IMR-90 (cell line): Measurements from ENCODE around the gene MMP24. TPM values are rescaled to one million over a fixed set of nuclear protein-coding genes. Genes with fewer than 3 reads are reported as not detected.
A peak's percentile ranks its signal among the peaks of the same experiment; 100 is the strongest.

Source experiments
- ATAC-seq: fragments of 200-7000 bp; cut with Tn5 transposase; 2 replicates; pipeline ENCODE4 v1.9.1; 2020; ENCODE audit warnings: low read depth, mild to moderate bottlenecking, moderate library complexity
- BruUV-seq: library from RNA; stranded (reverse); fragments of 400-500 nt; replicated peaks from 2 replicates; lab custom pipeline; 2021; lab: Mats Ljungman, UMichigan
- CTCF ChIA-PET: fragments of 300-600 bp; formaldehyde crosslinking; extraction: SDS; loops from one replicate; lab custom pipeline; 2021; ENCODE audit warnings: antibody characterized with exemption; lab: Yijun Ruan, JAX
- POLR2A ChIA-PET: fragments of 300-600 bp; sonication (Branson Sonifier 250); formaldehyde crosslinking; loops from one replicate; lab custom pipeline; 2022; ENCODE audit warnings: antibody characterized with exemption; ENCODE audit not compliant: unreplicated experiment; lab: Charles Lee
- DNase-seq: peaks from one replicate; pipeline ENCODE4 v3.0.0; 2013
- H2AFZ ChIP-seq: replicated peaks from 2 replicates; pipeline ENCODE3; 2013; ENCODE audit warnings: low read length, mild to moderate bottlenecking; ENCODE audit not compliant: poor library complexity
- H2AK5ac ChIP-seq: 2 replicates; pipeline ENCODE4 v1.6.1; 2013; ENCODE audit warnings: low read depth, low read length, inconsistent platforms
- H2AK9ac ChIP-seq: replicated peaks from 2 replicates; pipeline ENCODE3; 2013; ENCODE audit warnings: mild to moderate bottlenecking, low read depth, low read length, moderate library complexity; ENCODE audit not compliant: poor library complexity
- H2BK120ac ChIP-seq: 2 replicates; pipeline ENCODE4 v1.6.1; 2013; ENCODE audit warnings: low read depth, low read length, inconsistent platforms
- H2BK15ac ChIP-seq: 3 replicates; pipeline ENCODE4 v1.6.1; 2013; ENCODE audit warnings: low read depth, low read length, inconsistent platforms
- H2BK20ac ChIP-seq: 2 replicates; pipeline ENCODE4 v1.6.1; 2013; ENCODE audit warnings: low read depth, mild to moderate bottlenecking, inconsistent platforms, low read length, moderate library complexity
- H2BK5ac ChIP-seq: 2 replicates; pipeline ENCODE4 v1.6.1; 2013; ENCODE audit warnings: mild to moderate bottlenecking, low read depth, low read length, inconsistent platforms; ENCODE audit not compliant: poor library complexity, severe bottlenecking
- H3K14ac ChIP-seq: replicated peaks from 2 replicates; pipeline ENCODE4 v1.6.1; 2013; ENCODE audit warnings: low read depth, low read length, inconsistent platforms
- H3K18ac ChIP-seq: 2 replicates; pipeline ENCODE4 v1.6.1; 2013; ENCODE audit warnings: low read depth, low read length, control low read depth
- H3K23ac ChIP-seq: 2 replicates; pipeline ENCODE4 v1.6.1; 2013; ENCODE audit warnings: low read depth, low read length, inconsistent platforms
- H3K27ac ChIP-seq: 2 replicates; pipeline ENCODE4 v1.5.1; 2013; ENCODE audit warnings: mild to moderate bottlenecking, control low read depth, low read length; ENCODE audit not compliant: insufficient read depth
- H3K27me3 ChIP-seq: 2 replicates; pipeline ENCODE4 v1.6.1; 2013; ENCODE audit warnings: low read length; ENCODE audit not compliant: control insufficient read depth, insufficient read depth
- H3K36me3 ChIP-seq: 2 replicates; pipeline ENCODE4 v1.6.1; 2013; ENCODE audit warnings: low read length, mixed read lengths; ENCODE audit not compliant: control insufficient read depth, insufficient read depth
- H3K4ac ChIP-seq: 2 replicates; pipeline ENCODE4 v1.6.1; 2013; ENCODE audit warnings: low read depth, low read length, inconsistent platforms
- H3K4me1 ChIP-seq: 2 replicates; pipeline ENCODE4 v1.6.1; 2013; ENCODE audit warnings: low read length, mixed read lengths; ENCODE audit not compliant: control insufficient read depth, insufficient read depth
- H3K4me2 ChIP-seq: 2 replicates; pipeline ENCODE4 v1.6.1; 2013; ENCODE audit warnings: low read depth, mild to moderate bottlenecking, control low read depth, low read length, moderate library complexity
- H3K4me3 ChIP-seq: 2 replicates; pipeline ENCODE4 v1.5.1; 2013; ENCODE audit warnings: low read depth, mild to moderate bottlenecking, control low read depth, low read length, moderate library complexity; ENCODE audit not compliant: insufficient read depth
- H3K56ac ChIP-seq: 2 replicates; pipeline ENCODE4 v1.6.1; 2013; ENCODE audit warnings: low read length, inconsistent platforms; ENCODE audit not compliant: insufficient read depth; ENCODE audit errors: extremely low read depth
- H3K79me1 ChIP-seq, 2 experiments: 2 replicates each; pipeline ENCODE4 v1.6.1; 2013; ENCODE audit warnings: low read length in 2 of 2, inconsistent platforms in 1 of 2, low read depth in 1 of 2
- H3K9ac ChIP-seq: 2 replicates; pipeline ENCODE4 v1.6.1; 2013; ENCODE audit warnings: low read depth, low read length, control low read depth
- H3K9me1 ChIP-seq: 2 replicates; pipeline ENCODE4 v1.6.1; 2013; ENCODE audit warnings: low read length, inconsistent platforms; ENCODE audit not compliant: insufficient read depth
- H3K9me3 ChIP-seq: 2 replicates; pipeline ENCODE4 v1.6.1; 2013; ENCODE audit warnings: low read length; ENCODE audit not compliant: control insufficient read depth, insufficient read depth
- H4K20me1 ChIP-seq: 2 replicates; pipeline ENCODE4 v1.6.1; 2013; ENCODE audit warnings: low read length, inconsistent platforms; ENCODE audit not compliant: insufficient read depth
- H4K5ac ChIP-seq: 2 replicates; pipeline ENCODE4 v1.6.1; 2013; ENCODE audit warnings: mild to moderate bottlenecking, low read depth, low read length, control low read depth
- H4K8ac ChIP-seq, 2 experiments: 2 replicates each; pipeline ENCODE4 v1.6.1; 2013; ENCODE audit warnings: low read depth in 2 of 2, low read length in 2 of 2, control low read depth in 1 of 2, inconsistent platforms in 1 of 2
- H4K91ac ChIP-seq: 2 replicates; pipeline ENCODE4 v1.6.1; 2013; ENCODE audit warnings: low read depth, low read length, inconsistent platforms; ENCODE audit not compliant: insufficient read depth
- CHD1 ChIP-seq: IDR thresholded peaks from 2 replicates; pipeline ENCODE4 v1.6.1; 2012; ENCODE audit warnings: low read depth, low read length, improper control_type of control experiment
- FOS ChIP-seq: fragments of 150-350 bp; IDR thresholded peaks from 2 replicates; pipeline ENCODE4 v1.6.1; 2016; ENCODE audit warnings: low read depth, low read length
- MAZ ChIP-seq: IDR thresholded peaks from 2 replicates; pipeline ENCODE4 v1.6.1; 2012; ENCODE audit warnings: low read depth, mild to moderate bottlenecking, low read length, improper control_type of control experiment, moderate library complexity, borderline replicate concordance
- MXI1 ChIP-seq: IDR thresholded peaks from 2 replicates; pipeline ENCODE4 v1.6.1; 2012; ENCODE audit warnings: low read depth, mild to moderate bottlenecking, low read length, moderate library complexity, borderline replicate concordance
- RAD21 ChIP-seq: IDR thresholded peaks from 2 replicates; pipeline ENCODE4 v1.6.1; 2012; ENCODE audit warnings: low read length, improper control_type of control experiment
- RCOR1 ChIP-seq: IDR thresholded peaks from 2 replicates; pipeline ENCODE4 v1.6.1; 2012; ENCODE audit warnings: mild to moderate bottlenecking, low read length, improper control_type of control experiment; ENCODE audit not compliant: insufficient replicate concordance
- RFX5 ChIP-seq: IDR thresholded peaks from 2 replicates; pipeline ENCODE4 v1.8.0; 2012; ENCODE audit warnings: low read depth, mild to moderate bottlenecking, low read length, moderate library complexity
- SMC3 ChIP-seq: fragments of 150-350 bp; IDR thresholded peaks from 2 replicates; pipeline ENCODE4 v1.6.1; 2016; ENCODE audit warnings: low read depth, mild to moderate bottlenecking, antibody characterized with exemption, low read length, moderate library complexity
- WGBS, 2 experiments: methylation state at CpG; one replicate each; pipeline versions ENCODE4 v1.1.5 to v1.1.7; 2013; ENCODE audit warnings: missing lambda C conversion rate in 2 of 2; ENCODE audit not compliant: insufficient read length in 1 of 2; ENCODE audit errors: extremely low coverage in 2 of 2; 5-methylcytosine and 5-hydroxymethylcytosine counted together
- dilution Hi-C: fragments of 300-500 bp; cut with HindIII; formaldehyde crosslinking; loops from one replicate; pipeline ENCODE4 v1.14.3; 2018; ENCODE audit warnings: low sequenced_read_pairs; ENCODE audit not compliant: unreplicated experiment
- in situ Hi-C: fragments of 300-500 bp; cut with MboI; formaldehyde crosslinking; loops from 3 replicates; pipeline ENCODE4 v1.14.3; 2019; ENCODE audit warnings: low sequenced_read_pairs, inconsistent platforms, mixed read lengths
- intact Hi-C: fragments of 100-400 bp; cut with micrococcal nuclease; formaldehyde crosslinking; loops from 2 replicates; pipeline ENCODE4 v1.10.0; 2022
- polyA plus RNA-seq, 3 experiments: library from polyadenylated mRNA; depleted of rRNA; stranded (reverse); fragments of >200 nt; gene quantifications; 2 replicates each; pipeline ENCODE4 v1.2.3, GENCODE V29; 2012; ENCODE audit warnings: low replicate concordance in 1 of 3
- total RNA-seq: library from RNA; depleted of rRNA; stranded (reverse); fragments of >200 nt; gene quantifications from 2 replicates; pipeline ENCODE4 v1.2.3, GENCODE V29; 2012

The MMP24 gene
- total and polyA plus RNA-seq, 2 of the 4 experiments (the other 2 are of a cell fraction): 0.36 to 0.79 TPM

GRCh38 chr20:35291654-35292503 is 65.4 kb downstream of the MMP24 start, which contains the start of gene FAM83C:
FAM83C (minus strand) TSS chr20:35292425; CDS start chr20:35292304, 121 bp downstream.
- Histone ChIP-seq H3K9ac (no peak within 1 kb of the TSS), H3K18ac (no peak within 1 kb of the TSS), H3K4ac (no peak within 1 kb of the TSS), H2AK5ac (0 out of 2 replicates have a peak within 1 kb of the TSS, but pooled peaks have one; percentile 10), H3K27ac (no peak within 1 kb of the TSS), H2AFZ (peak within 1 kb of the TSS; percentile 64), H3K4me2 (no peak within 1 kb of the TSS), H3K36me3 (no peaks in the 10 kb centered on the region), H3K27me3 (peaks cover 2% of the 10 kb centered on the region), H3K9me1 (no peaks in the 10 kb centered on the region; the same call in 1 of the 2 replicates), H4K5ac (no peak within 1 kb of the TSS), H3K79me1 (no peaks in the 10 kb centered on the region), H2BK120ac (no peak within 1 kb of the TSS), H2BK20ac (peak within 1 kb of the TSS; percentile 5; the same call in 1 of the 2 replicates), H3K4me1 (peaks cover 1% of the 10 kb centered on the region; the same call in 1 of the 2 replicates), H3K4me3 (no peak within 1 kb of the TSS), H4K20me1 (no peaks in the 10 kb centered on the region), H4K8ac (no peak within 1 kb of the TSS), H2AK9ac (no peak within 1 kb of the TSS), H3K14ac (0 out of 2 replicates have a peak within 1 kb of the TSS, but pooled peaks have one; percentile 4), H3K9me3 (no peaks in the 10 kb centered on the region), H3K56ac (no peak within 1 kb of the TSS), H4K91ac (0 out of 2 replicates have a peak within 1 kb of the TSS, but pooled peaks have one; percentile 6), H2BK15ac (peak within 1 kb of the TSS; percentile 26; the same call in 1 of the 3 replicates), H2BK5ac (no peak within 1 kb of the TSS), H3K23ac (no peak within 1 kb of the TSS)
- ChIA-PET CTCF (no interaction called here), POLR2A (no interaction called here)
- dilution Hi-C loops (no loop called here), in situ Hi-C loops (no loop called here), intact Hi-C loops (no loop called here)
- no peak for ATAC-seq
- DNase-seq: no peak
- BruUV-seq: no TSS peak
- WGBS, 2 experiments: 95% methylated on average over 14 of the region's 40 CpGs; no CpG with 5 or more reads in 1 of the 2 experiments
- TF ChIP-seq MAZ (no peak), FOS (no peak), SMC3 (no peak), MXI1 (no peak), CHD1 (no peak), RFX5 (no peak), RAD21 (no peak), RCOR1 (no peak)
